Caki2 (cell line): ENCODE measurements around the gene ELAPOR2. TPM values are rescaled to one million over a fixed set of nuclear protein-coding genes. Genes with fewer than 3 reads are reported as not detected.
"Not testable (repeated sequence)": the region's sequence is repeated elsewhere in the genome, so short reads cannot be mapped to it uniquely, and the experiment has no call there.

Experiments
- DNase-seq: peaks from one replicate; pipeline ENCODE4 v3.0.0-alpha.2; 2015; ENCODE audit warnings: low read depth
- in situ Hi-C: cut with HindIII; loops from 2 replicates; pipeline ENCODE4 v1.10.0; 2016; ENCODE audit warnings: low sequenced_read_pairs, low pct_unique_long_range_greater_than_20kb, mixed read lengths
- total RNA-seq: library from RNA; depleted of rRNA; stranded (reverse); fragments of >200 nt; shearing (Covaris generic); gene quantifications from 2 replicates; pipeline ENCODE4 v1.2.3, GENCODE V29; 2014; ENCODE audit warnings: low replicate concordance; rRNA removed

Gene ELAPOR2
- total RNA-seq, result 0.98 TPM in 1 of 2 replicates, not detected in the other

GRCh38 chr7:87059525-87060287, at the start of gene ELAPOR2:
ELAPOR2 (minus strand) TSS chr7:87059654; CDS start chr7:87059513, 141 bp downstream.
- in situ Hi-C loops, result no loop called here
- peak; percentile 43 for DNase-seq

GRCh38 chr7:87107949-87108776, 48.7 kb upstream of the ELAPOR2 start:
- in situ Hi-C loops, result no loop called here
- no peak for DNase-seq

- DNase-seq, result no peak
- in situ Hi-C loops, result no loop called here
Observed at GRCh38 chr7:87106974-87107612, 47.6 kb upstream of the ELAPOR2 start.

GRCh38 chr7:87105401-87105800, 45.9 kb upstream of the ELAPOR2 start:
- no peak for DNase-seq
- in situ Hi-C loops, result no loop called here

- DNase-seq, result no peak
- in situ Hi-C loops, result no loop called here
Observed at GRCh38 chr7:87100326-87100725, 40.9 kb upstream of the ELAPOR2 start.

- in situ Hi-C loops, DNase-seq: not testable (repeated sequence)
Observed at GRCh38 chr7:87097375-87097774, 37.9 kb upstream of the ELAPOR2 start.

- in situ Hi-C loops, result no loop called here
- no peak for DNase-seq
Observed at GRCh38 chr7:87094322-87094721, 34.9 kb upstream of the ELAPOR2 start.

- no peak for DNase-seq
- in situ Hi-C loops, result no loop called here
Observed at GRCh38 chr7:87092568-87093091, 33.2 kb upstream of the ELAPOR2 start.

- in situ Hi-C loops, result no loop called here
- no peak for DNase-seq
Observed at GRCh38 chr7:87091487-87092066, 32.1 kb upstream of the ELAPOR2 start.

GRCh38 chr7:87083865-87084519, 24.5 kb upstream of the ELAPOR2 start:
- in situ Hi-C loops, result no loop called here
- no peak for DNase-seq

- no peak for DNase-seq
- in situ Hi-C loops, result no loop called here
Observed at GRCh38 chr7:87082675-87083074, 23.2 kb upstream of the ELAPOR2 start.

- in situ Hi-C loops, result no loop called here
- no peak for DNase-seq
Observed at GRCh38 chr7:87075671-87076404, 16.4 kb upstream of the ELAPOR2 start.

GRCh38 chr7:87067788-87068187, 8.3 kb upstream of the ELAPOR2 start:
- in situ Hi-C loops, result no loop called here
- no peak for DNase-seq

GRCh38 chr7:87060288-87060537, 759 bp upstream of the ELAPOR2 start:
- in situ Hi-C loops, result no loop called here
- DNase-seq, result no peak

GRCh38 chr7:87058744-87059524, 520 bp downstream of the ELAPOR2 start:
- no peak for DNase-seq
- in situ Hi-C loops, result no loop called here

- in situ Hi-C loops, result no loop called here
- DNase-seq, result no peak
Observed at GRCh38 chr7:87057210-87057609, 2.2 kb downstream of the ELAPOR2 start.

- no peak for DNase-seq
- in situ Hi-C loops, result no loop called here
Observed at GRCh38 chr7:87056346-87056745, 3.1 kb downstream of the ELAPOR2 start.
